Esophagus squamous epithelium (tissue), 5 donors: ENCODE results near the gene FRMD6. TPM values are rescaled to one million over a fixed set of nuclear protein-coding genes. Genes with fewer than 3 reads are reported as not detected.
A peak's percentile ranks its signal among the peaks of the same experiment; 100 is the strongest.
"Not testable (repeated sequence)": the region's sequence is repeated elsewhere in the genome, so short reads cannot be mapped to it uniquely, and the experiment has no call there.

Experiments used
- DNase-seq: peaks from one replicate; lab custom pipeline; 2025; lab: John Stamatoyannopoulos, UW
- H3K27ac ChIP-seq, 4 donors: fragments of 200-600 bp; sonication (generic); one replicate each; pipeline ENCODE4 v1.5.1; 2016 to 2019; ENCODE audit warnings: mild to moderate bottlenecking in 1 of 4
- H3K27me3 ChIP-seq, 4 donors: fragments of 200-600 bp; sonication (generic); 1 replicate in 3 of 4; 2 replicates in 1 of 4; pipeline versions ENCODE4 v1.5.1 to v1.6.0; 2017 to 2021; ENCODE audit warnings: antibody characterized with exemption in 1 of 4
- H3K36me3 ChIP-seq, 3 donors: fragments of 200-600 bp; sonication (generic); one replicate each; pipeline ENCODE4 v1.5.1; 2016 to 2019
- H3K4me1 ChIP-seq, 3 donors: fragments of 200-600 bp; sonication (generic); one replicate each; pipeline ENCODE4 v1.5.1; 2017 to 2019
- H3K4me3 ChIP-seq, 4 donors: fragments of 200-600 bp; sonication (generic); 1 replicate in 3 of 4; 2 replicates in 1 of 4; pipeline ENCODE4 v1.5.1; 2016 to 2019; ENCODE audit warnings: mild to moderate bottlenecking in 2 of 4, moderate library complexity in 1 of 4
- H3K9me3 ChIP-seq, 3 donors: fragments of 200-600 bp; sonication (generic); one replicate each; pipeline ENCODE4 v1.5.1; 2016 to 2019
- POLR2A ChIP-seq, 4 donors: fragments of 450-650 bp; IDR thresholded peaks; one replicate each; pipeline ENCODE4 v1.6.1; 2017; ENCODE audit warnings: antibody characterized with exemption in 4 of 4, mild to moderate bottlenecking in 4 of 4, moderate library complexity in 3 of 4
- WGBS, 2 donors: methylation state at CpG; one replicate each; pipeline ENCODE4 v1.1.5; 2018; 5-methylcytosine and 5-hydroxymethylcytosine counted together
- intact Hi-C: fragments of 100-400 bp; cut with DNase I; formaldehyde crosslinking; loops from one replicate; pipeline ENCODE4 v1.15.0; 2022
- total RNA-seq, 4 donors: library from RNA; depleted of rRNA; stranded (reverse); fragments of >200 nt; gene quantifications; one replicate each; pipeline ENCODE4 v1.1.0, GENCODE V29; 2016
- TF ChIP-seq, protein P1 (sequence below), 6 experiments: fragments of 450-650 bp in 4 of 6; fragments of 200-600 bp in 2 of 6; sonication (generic) in 2 of 6; IDR thresholded peaks; one replicate each; pipeline ENCODE4 v1.5.1; 2016 to 2019; ENCODE audit warnings: antibody characterized with exemption in 6 of 6, mild to moderate bottlenecking in 4 of 6, moderate library complexity in 4 of 6
- donor health status: DM: yes; HTN: yes; CAD: no.

Gene FRMD6
- total RNA-seq, 4 donors from 2014 or later = 98.1 to 191 (median 110) TPM

DNA sequence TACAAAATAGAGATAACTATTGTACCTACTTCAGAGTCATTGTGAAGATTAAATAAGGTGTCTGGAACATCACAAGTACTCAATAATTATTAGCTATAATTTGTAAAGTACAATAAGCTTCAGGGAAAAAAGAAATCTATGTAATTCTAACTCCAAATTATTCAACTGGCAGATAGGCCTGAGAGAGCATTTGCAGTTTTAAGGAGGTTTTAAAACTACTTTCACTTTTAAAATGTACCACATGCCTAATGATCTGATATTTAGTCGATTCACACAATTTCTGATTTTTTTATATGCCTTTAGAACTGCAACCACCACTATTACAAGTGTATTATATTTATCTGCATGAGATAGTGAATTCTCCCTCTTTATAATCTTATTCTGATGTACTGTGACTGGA is 24.9 kb upstream of the FRMD6 start:
- Histone ChIP-seq H3K27me3 (no peaks in the 10 kb centered on the region), H3K4me3 (peak overlapping the region in 1 of 4 donors; percentile 2), H3K4me1 (no peaks in the 10 kb centered on the region), H3K27ac (no peak overlapping the region), H3K36me3 (peaks cover 0 to 17% (median 0%) of the 10 kb centered on the region in 3 donors), H3K9me3 (no peaks in the 10 kb centered on the region)
- no peak for TF ChIP-seq POLR2A (IDR thresholded peaks at IDR 0.05)
- TF ChIP-seq, protein P1, sequence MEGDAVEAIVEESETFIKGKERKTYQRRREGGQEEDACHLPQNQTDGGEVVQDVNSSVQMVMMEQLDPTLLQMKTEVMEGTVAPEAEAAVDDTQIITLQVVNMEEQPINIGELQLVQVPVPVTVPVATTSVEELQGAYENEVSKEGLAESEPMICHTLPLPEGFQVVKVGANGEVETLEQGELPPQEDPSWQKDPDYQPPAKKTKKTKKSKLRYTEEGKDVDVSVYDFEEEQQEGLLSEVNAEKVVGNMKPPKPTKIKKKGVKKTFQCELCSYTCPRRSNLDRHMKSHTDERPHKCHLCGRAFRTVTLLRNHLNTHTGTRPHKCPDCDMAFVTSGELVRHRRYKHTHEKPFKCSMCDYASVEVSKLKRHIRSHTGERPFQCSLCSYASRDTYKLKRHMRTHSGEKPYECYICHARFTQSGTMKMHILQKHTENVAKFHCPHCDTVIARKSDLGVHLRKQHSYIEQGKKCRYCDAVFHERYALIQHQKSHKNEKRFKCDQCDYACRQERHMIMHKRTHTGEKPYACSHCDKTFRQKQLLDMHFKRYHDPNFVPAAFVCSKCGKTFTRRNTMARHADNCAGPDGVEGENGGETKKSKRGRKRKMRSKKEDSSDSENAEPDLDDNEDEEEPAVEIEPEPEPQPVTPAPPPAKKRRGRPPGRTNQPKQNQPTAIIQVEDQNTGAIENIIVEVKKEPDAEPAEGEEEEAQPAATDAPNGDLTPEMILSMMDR (IDR thresholded peaks at IDR 0.05) = no peak
- no peak for DNase-seq
- WGBS, 2 donors = 30 to 42% methylated on average over 1 of the region's 1 CpG
- intact Hi-C loops = no loop called here

GRCh38 chr14:51627313-51627712 is 24.4 kb upstream of the FRMD6 start:
- no peaks in the 10 kb centered on the region for H3K27me3 ChIP-seq
- DNase-seq = no peak
- no peaks in the 10 kb centered on the region for H3K9me3 ChIP-seq
- H3K36me3 ChIP-seq = peaks cover 0 to 12% (median 0%) of the 10 kb centered on the region in 3 donors
- intact Hi-C loops = no loop called here
- H3K4me1 ChIP-seq = no peaks in the 10 kb centered on the region
- H3K27ac ChIP-seq = no peak overlapping the region
- TF ChIP-seq POLR2A (IDR thresholded peaks at IDR 0.05) = no peak
- TF ChIP-seq, protein P1 (IDR thresholded peaks at IDR 0.05) = no peak
- H3K4me3 ChIP-seq = no peak overlapping the region

GRCh38 chr14:51628238-51628637 is 23.5 kb upstream of the FRMD6 start:
- H3K4me1 ChIP-seq = no peaks in the 10 kb centered on the region

DNA sequence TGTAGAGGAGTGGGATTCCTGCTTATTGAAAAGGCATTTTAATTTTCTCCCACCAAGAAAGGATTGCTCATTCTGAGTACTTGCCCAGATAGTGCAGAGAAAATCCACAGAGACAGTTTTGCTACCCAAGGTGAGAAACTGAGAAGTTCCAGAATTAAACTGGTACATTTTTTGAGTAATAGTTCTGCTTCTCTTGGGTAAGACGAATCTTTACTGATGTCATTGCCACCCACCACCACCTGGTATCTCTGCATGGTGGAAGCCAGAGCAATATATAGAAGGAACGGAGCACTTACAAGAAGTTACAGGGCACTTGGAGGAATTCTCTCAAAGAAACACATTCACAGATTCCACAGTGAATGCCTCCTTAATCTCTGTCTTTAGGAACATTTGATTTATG is 20.7 kb upstream of the FRMD6 start:
- Histone ChIP-seq H3K36me3 (peaks cover 0 to 2% (median 0%) of the 10 kb centered on the region in 3 donors), H3K27me3 (no peaks in the 10 kb centered on the region), H3K4me1 (no peaks in the 10 kb centered on the region), H3K9me3 (no peaks in the 10 kb centered on the region), H3K4me3 (no peak overlapping the region), H3K27ac (no peak overlapping the region)
- WGBS, 2 donors = 71 to 85% methylated on average over 2 of the region's 2 CpGs
- intact Hi-C loops = no loop called here
- TF ChIP-seq, protein P1 (IDR thresholded peaks at IDR 0.05) = no peak
- TF ChIP-seq POLR2A (IDR thresholded peaks at IDR 0.05) = no peak
- no peak for DNase-seq

More at GRCh38 chr14:51628238-51628637, 23.5 kb upstream of the FRMD6 start:
- DNase-seq = no peak
- intact Hi-C loops = no loop called here
- Histone ChIP-seq H3K9me3 (no peaks in the 10 kb centered on the region), H3K36me3 (peaks cover 0 to 4% (median 0%) of the 10 kb centered on the region in 3 donors), H3K27ac (no peak overlapping the region), H3K4me3 (no peak overlapping the region), H3K27me3 (no peaks in the 10 kb centered on the region)
- TF ChIP-seq, protein P1 (IDR thresholded peaks at IDR 0.05) = no peak
- TF ChIP-seq POLR2A (IDR thresholded peaks at IDR 0.05) = no peak
- WGBS, 2 donors = 67 to 83% methylated on average over 1 of the region's 1 CpG

DNA sequence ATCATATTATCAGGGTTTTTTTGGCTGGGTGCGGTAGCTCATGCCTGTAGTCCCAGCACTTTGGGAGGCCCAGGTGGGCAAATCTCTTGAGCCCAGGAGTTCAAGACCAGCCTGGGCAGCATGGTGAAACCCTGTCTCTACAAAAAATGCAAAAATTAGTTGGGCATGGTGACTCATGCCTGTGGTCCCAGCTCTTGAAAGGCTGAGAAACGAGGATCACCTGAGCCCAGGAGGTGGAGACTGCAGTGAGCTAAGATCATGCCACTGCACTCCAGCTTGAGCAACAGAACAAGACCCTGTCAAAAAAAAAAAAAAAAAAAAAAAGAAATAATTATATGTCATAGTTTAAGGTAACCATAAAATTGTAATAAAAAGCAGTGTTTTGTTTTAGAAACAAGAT is 18.4 kb upstream of the FRMD6 start:
- H3K4me1 ChIP-seq, H3K27me3 ChIP-seq, H3K9me3 ChIP-seq, H3K36me3 ChIP-seq, DNase-seq, intact Hi-C loops, H3K27ac ChIP-seq, H3K4me3 ChIP-seq: not testable (repeated sequence)
- 70 to 71% methylated on average over 2 of the region's 2 CpGs for WGBS, 2 donors

- no peaks in the 10 kb centered on the region for H3K9me3 ChIP-seq
- H3K27me3 ChIP-seq = no peaks in the 10 kb centered on the region
- no peak for TF ChIP-seq POLR2A (IDR thresholded peaks at IDR 0.05)
- TF ChIP-seq, protein P1 (IDR thresholded peaks at IDR 0.05) = no peak
- DNase-seq = no peak
- H3K4me1 ChIP-seq = no peaks in the 10 kb centered on the region
- H3K27ac ChIP-seq = no peak overlapping the region
- 73 to 78% methylated on average over 4 of the region's 4 CpGs for WGBS, 2 donors
- intact Hi-C loops = no loop called here
- peaks cover 0 to 2% (median 0%) of the 10 kb centered on the region in 3 donors for H3K36me3 ChIP-seq
- no peak overlapping the region for H3K4me3 ChIP-seq
Measured at GRCh38 chr14:51636109-51636508, 15.6 kb upstream of the FRMD6 start.
